NCI-H2171 (cell line): ENCODE measurements around the gene MTFR1L.

Source experiments
- DNase-seq: peaks from one replicate; lab custom pipeline; 2025; lab: John Stamatoyannopoulos, UW

Gene MTFR1L

DNA sequence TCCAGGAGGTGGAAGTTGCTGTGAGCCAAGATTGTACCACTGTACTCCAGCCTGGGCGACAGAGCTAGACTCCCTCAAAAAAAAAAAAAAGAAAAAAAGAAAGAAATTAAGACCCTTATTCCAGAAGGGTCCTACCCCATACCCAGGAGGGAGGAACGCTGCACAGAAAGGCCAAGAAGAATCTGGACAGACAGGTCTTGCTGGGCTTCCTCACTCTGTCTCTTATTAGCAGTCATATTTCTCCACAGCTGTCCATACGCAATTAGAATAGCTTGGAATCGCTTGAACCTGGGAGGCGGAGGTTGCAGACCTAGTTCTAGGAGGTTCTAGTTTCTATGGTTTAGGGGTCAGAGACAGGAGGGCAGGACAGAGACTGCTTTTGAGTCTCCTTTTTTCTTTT is 58.9 kb downstream of the MTFR1L start:
- no peak for DNase-seq

DNA sequence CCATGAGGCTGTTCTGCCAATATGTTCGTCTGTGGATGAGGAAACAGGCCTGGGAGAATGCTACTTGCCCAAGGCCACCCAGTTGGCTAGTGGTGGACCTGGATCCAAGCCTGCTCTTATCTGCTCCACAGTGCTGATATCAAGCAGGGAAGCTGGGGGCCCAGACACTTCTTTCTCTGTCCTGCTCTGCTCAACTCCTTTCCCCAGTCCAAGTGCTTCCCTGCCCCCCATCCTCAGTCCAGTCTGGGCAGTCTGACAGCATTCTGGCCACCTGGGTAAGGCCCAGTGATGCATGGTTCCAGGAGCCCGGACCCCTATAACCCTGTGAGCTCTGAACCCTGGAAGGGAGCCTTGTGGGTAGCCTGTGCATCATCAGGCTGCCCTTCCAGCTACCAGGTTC is 59.9 kb downstream of the MTFR1L start:
- DNase-seq = no peak

- DNase-seq = no peak
Observed at GRCh38 chr1:25880518-25880917, 60.8 kb downstream of the MTFR1L start.

- DNase-seq = no peak
Observed at GRCh38 chr1:25881266-25881665, 61.5 kb downstream of the MTFR1L start.
